ENCODE measurements around the gene BCL3. TPM values are rescaled to one million over a fixed set of nuclear protein-coding genes. Genes with fewer than 3 reads are reported as not detected.
"Not testable (repeated sequence)": the region's sequence is repeated elsewhere in the genome, so short reads cannot be mapped to it uniquely, and the experiment has no call there.

The BCL3 gene
- total and polyA plus RNA-seq, 4 experiments from 2014 or later = 3.9 to 15.0 (median 11.4) TPM

DNA sequence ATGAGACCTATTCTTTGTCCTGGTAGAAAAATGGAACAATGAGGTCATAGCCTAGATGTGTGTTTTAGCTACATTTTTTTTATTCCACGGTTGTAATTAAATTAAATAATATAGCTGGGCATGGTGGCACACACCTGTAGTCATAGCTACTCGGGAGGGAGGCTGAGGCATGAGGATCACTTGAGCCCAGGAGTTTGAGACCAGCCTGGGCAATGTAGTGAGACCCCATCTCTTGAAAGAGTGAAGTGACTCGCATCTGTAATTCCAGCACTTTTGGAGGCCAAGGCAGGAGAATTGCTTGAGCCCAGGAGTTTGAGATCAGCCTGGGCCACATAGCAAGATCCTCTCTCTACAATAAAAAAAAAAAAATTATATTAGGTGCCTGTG lies 17.4 kb downstream of the BCL3 start:
- H3K4me3 Mint-ChIP-seq = no peak overlapping the region
- POLR2A ChIA-PET (ENCODE audit: partially characterized antibody) = no interaction called here
- no peaks in the 10 kb centered on the region for H3K36me3 ChIP-seq (ENCODE audit: insufficient read depth, low read length)

DNA sequence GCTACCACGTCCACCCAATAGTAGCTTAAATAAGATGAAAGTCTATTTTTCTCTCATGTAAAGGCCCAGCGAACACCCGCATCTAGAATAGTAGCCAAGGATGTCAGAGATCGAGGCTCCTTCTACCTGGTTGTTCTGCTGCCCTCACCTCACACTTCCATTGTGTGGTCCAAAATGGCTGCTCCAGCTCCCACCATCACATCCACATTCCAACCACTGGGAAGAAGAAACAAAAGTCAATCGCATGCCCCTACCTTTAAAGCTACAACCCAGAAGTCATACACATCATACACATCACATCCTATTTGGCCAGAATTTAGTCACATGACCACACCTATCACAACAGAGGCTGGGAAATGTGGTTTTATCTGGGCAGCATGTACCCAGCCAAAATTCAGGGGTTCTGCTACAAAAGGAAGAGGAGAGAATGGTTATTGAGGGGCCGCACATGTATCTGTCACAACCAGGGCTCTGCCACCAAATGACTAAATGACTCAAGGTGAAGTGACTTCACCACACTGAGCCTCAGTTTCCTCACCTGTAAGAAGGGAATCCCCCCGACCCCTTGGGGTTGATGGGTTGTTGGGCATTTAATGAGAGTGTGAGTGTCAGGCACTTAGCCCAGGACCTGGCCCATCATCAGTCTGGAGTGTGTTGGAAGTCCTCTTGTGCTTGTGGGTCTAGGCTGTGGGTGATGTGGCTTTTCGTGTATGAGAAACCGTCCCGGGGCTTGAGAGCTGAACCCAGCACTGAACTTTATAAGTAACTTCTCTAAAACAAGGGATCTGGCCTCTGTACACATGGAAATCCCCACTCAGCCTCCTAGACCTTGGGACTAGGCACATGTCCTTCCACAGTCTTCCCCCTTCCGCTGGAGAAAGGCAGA lies 19.0 kb downstream of the BCL3 start:
- Mint-ChIP-seq H3K27me3 (no peaks in the 10 kb centered on the region), H3K36me3 (no peaks in the 10 kb centered on the region), H3K4me1 (peaks cover 26 to 51% (median 44%) of the 10 kb centered on the region in 4 donors), H3K27ac (peak overlapping the region; percentile 2 to 83 (median 75)), H3K9me3 (peaks cover 0 to 2% (median 0%) of the 10 kb centered on the region in 8 donors), H3K4me3 (no peak overlapping the region)
- Histone ChIP-seq H3K4me3 (ENCODE audit: low read length in 2 of 2) (no peak overlapping the region), H3K4me1 (ENCODE audit: insufficient read depth, low read length) (peaks cover 30% of the 10 kb centered on the region), H3K36me3 (ENCODE audit: insufficient read depth, low read length) (no peaks in the 10 kb centered on the region), H3K27me3 (ENCODE audit: insufficient read depth, low read length) (no peaks in the 10 kb centered on the region), H3K27ac (ENCODE audit: low read depth, low read length) (no peak overlapping the region), H3K9me3 (ENCODE audit: control insufficient read depth in 1 of 2, low read length in 2 of 2) (no peaks in the 10 kb centered on the region)
- intact Hi-C loops (cut with micrococcal nuclease) = no loop called here
- ChIA-PET CTCF (ENCODE audit: partially characterized antibody) (interaction anchor here (1.3 to 17.0 kb wide), 5 partner anchors 14 to 78 kb away, joined by 3 to 545 read pairs (median 5); no protein-coding TSS in a partner anchor), POLR2A (ENCODE audit: partially characterized antibody) (interaction anchor here (1.3 to 1.5 kb wide), 2 partner anchors 14 to 25 kb away, joined by 3 to 7 read pairs; no protein-coding TSS in a partner anchor)
- peak in 1 of 5 donors; percentile 28 for DNase-seq

More for the DNA sequence above, 17.4 kb downstream of the BCL3 start:
- no peak overlapping the region for H3K27ac ChIP-seq (ENCODE audit: low read depth, low read length)
- intact Hi-C loops (cut with micrococcal nuclease) = no loop called here
- H3K4me1 ChIP-seq (ENCODE audit: insufficient read depth, low read length) = peaks cover 29% of the 10 kb centered on the region
- peak overlapping the region in 2 of 7 donors; percentile 44 to 52 for H3K27ac Mint-ChIP-seq
- no peak overlapping the region for H3K4me3 ChIP-seq (ENCODE audit: low read length in 2 of 2)
- CTCF ChIA-PET (ENCODE audit: partially characterized antibody) = interaction anchor here (1.2 to 17.0 kb wide), 7 partner anchors 12 to 78 kb away, joined by 3 to 545 read pairs (median 4); no protein-coding TSS in a partner anchor
- no peaks in the 10 kb centered on the region for H3K9me3 ChIP-seq (ENCODE audit: control insufficient read depth in 1 of 2, low read length in 2 of 2)
- H3K27me3 ChIP-seq (ENCODE audit: insufficient read depth, low read length) = no peaks in the 10 kb centered on the region
- H3K9me3 Mint-ChIP-seq = peaks cover 0 to 2% (median 0%) of the 10 kb centered on the region in 8 donors
- H3K4me1 Mint-ChIP-seq = peaks cover 27 to 56% (median 44%) of the 10 kb centered on the region in 4 donors
- H3K27me3 Mint-ChIP-seq = no peaks in the 10 kb centered on the region
- no peak for DNase-seq
- H3K36me3 Mint-ChIP-seq = peaks cover 0 to 2% of the 10 kb centered on the region in 2 donors

DNA sequence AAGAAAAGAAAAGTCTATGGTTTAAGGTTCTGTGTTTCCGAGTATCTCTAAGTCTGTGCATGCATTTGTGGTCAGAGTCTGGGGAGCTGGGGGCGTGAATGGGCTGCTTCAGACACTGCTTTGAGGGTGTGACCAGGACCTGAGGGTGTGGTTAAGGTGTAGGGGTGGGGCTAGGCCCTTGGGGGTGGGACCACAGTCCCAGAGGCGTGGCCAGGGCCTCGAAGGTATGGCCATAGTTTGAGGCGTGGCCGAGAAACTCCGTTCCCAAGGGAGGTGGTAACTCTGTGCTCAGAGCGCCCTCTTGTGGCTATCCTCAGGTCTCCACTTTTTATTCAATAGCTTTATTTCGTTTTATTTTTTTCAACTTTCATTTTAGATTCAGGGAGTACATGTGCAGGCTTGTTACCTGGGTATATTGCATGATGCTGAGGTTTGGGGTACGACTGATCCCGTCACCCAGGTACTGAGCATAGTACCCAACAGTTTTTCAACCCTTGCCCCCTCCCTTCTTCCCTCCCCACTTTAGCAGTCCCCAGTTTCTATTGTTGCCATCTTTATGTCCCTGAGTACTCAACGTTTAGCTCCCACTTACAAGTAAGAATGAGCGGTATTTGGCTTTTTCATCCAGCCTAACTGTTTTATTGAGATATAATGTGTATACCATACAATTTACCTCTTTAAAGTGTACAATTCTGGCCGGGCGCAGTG lies 22.2 kb downstream of the BCL3 start:
- H3K4me3 ChIP-seq (ENCODE audit: low read length in 2 of 2) = no peak overlapping the region
- intact Hi-C loops (cut with micrococcal nuclease) = loop anchor here (1.0 kb wide), 6 partner anchors 17 to 116 kb away; no protein-coding TSS in a partner anchor
- H3K27ac Mint-ChIP-seq = peak overlapping the region; percentile 79 to 97 (median 93)
- H3K36me3 ChIP-seq (ENCODE audit: insufficient read depth, low read length) = no peaks in the 10 kb centered on the region
- H3K27me3 ChIP-seq (ENCODE audit: insufficient read depth, low read length) = no peaks in the 10 kb centered on the region
- H3K4me1 ChIP-seq (ENCODE audit: insufficient read depth, low read length) = peaks cover 23% of the 10 kb centered on the region
- peaks cover 16 to 32% (median 28%) of the 10 kb centered on the region in 4 donors for H3K4me1 Mint-ChIP-seq
- POLR2A ChIA-PET (ENCODE audit: partially characterized antibody) = interaction anchor here (0.8 to 4.5 kb wide), 8 partner anchors 17 to 81 kb away, joined by 3 to 71 read pairs (median 4); no protein-coding TSS in a partner anchor
- no peak overlapping the region for H3K27ac ChIP-seq (ENCODE audit: low read depth, low read length)
- no peaks in the 10 kb centered on the region for H3K36me3 Mint-ChIP-seq
- H3K4me3 Mint-ChIP-seq = peak overlapping the region; percentile 49 to 79 (median 70)
- H3K9me3 Mint-ChIP-seq = peaks cover 0 to 2% (median 0%) of the 10 kb centered on the region in 8 donors
- peak; percentile 95 to 99 (median 97) for DNase-seq
- no peaks in the 10 kb centered on the region for H3K9me3 ChIP-seq (ENCODE audit: control insufficient read depth in 1 of 2, low read length in 2 of 2)
- CTCF ChIA-PET (ENCODE audit: partially characterized antibody) = interaction anchor here (0.6 to 17.0 kb wide), 16 partner anchors 8 to 159 kb away, joined by 3 to 545 read pairs (median 8); no protein-coding TSS in a partner anchor
- no peaks in the 10 kb centered on the region for H3K27me3 Mint-ChIP-seq

DNA sequence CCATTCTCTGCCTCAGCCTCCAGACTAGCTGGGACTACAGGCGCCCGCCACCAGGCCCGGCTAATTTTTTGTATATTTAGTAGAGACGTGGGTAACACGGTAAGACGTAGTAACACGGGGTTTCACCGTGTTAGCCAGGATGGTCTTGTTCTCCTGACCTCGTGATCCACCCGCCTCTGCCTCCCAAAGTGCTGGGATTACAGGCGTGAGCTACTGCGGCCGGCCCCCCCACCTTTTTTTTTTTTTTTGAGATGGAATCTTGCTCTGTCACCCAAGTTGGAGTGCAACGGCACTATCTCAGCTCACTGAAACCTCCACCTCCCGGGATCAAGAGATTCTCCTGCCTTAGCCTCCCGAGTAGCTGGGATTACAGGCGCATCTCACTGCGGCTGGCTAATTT lies 23.6 kb downstream of the BCL3 start:
- H3K4me3 Mint-ChIP-seq; intact Hi-C loops (cut with micrococcal nuclease); H3K27ac ChIP-seq (ENCODE audit: low read depth, low read length); H3K9me3 Mint-ChIP-seq; H3K36me3 Mint-ChIP-seq; H3K9me3 ChIP-seq (ENCODE audit: control insufficient read depth in 1 of 2, low read length in 2 of 2); H3K4me3 ChIP-seq (ENCODE audit: low read length in 2 of 2); H3K27ac Mint-ChIP-seq; H3K27me3 Mint-ChIP-seq; H3K27me3 ChIP-seq (ENCODE audit: insufficient read depth, low read length); H3K36me3 ChIP-seq (ENCODE audit: insufficient read depth, low read length); DNase-seq: not testable (repeated sequence)
- peaks cover 23% of the 10 kb centered on the region for H3K4me1 ChIP-seq (ENCODE audit: insufficient read depth, low read length)
- H3K4me1 Mint-ChIP-seq = peaks cover 16 to 31% (median 28%) of the 10 kb centered on the region in 4 donors
- CTCF ChIA-PET (ENCODE audit: partially characterized antibody) = interaction anchor here (1.3 to 17.0 kb wide), 8 partner anchors 12 to 116 kb away, joined by 3 to 545 read pairs (median 20); no protein-coding TSS in a partner anchor
- POLR2A ChIA-PET (ENCODE audit: partially characterized antibody) = interaction anchor here (4.5 kb wide), 1 partner anchor 49 kb away, joined by 71 read pairs; no protein-coding TSS in a partner anchor

DNA sequence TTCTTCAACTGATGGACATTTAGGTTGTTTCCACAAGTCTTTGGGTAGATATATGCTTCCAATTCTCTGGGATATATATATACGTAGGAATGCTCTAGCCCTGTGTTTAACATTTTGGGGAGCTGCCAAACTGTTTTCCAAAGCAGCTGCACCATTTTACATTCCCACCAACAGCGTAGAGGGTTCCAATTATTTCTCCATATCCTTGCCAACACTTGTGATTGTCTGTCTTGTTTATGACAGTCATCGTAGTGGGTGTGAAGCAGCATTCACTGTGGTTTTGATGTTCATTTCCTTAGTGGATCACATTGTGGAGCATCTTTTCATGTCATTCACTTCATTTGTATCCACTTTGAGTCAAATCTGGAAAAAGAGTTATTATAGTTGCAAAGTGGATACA lies 24.5 kb downstream of the BCL3 start:
- no peak overlapping the region for H3K4me3 ChIP-seq (ENCODE audit: low read length in 2 of 2)
- H3K4me1 ChIP-seq (ENCODE audit: insufficient read depth, low read length) = peaks cover 18% of the 10 kb centered on the region
- H3K27me3 Mint-ChIP-seq = no peaks in the 10 kb centered on the region
- ChIA-PET POLR2A (ENCODE audit: partially characterized antibody) (interaction anchor here (4.5 kb wide), 1 partner anchor 50 kb away, joined by 71 read pairs; no protein-coding TSS in a partner anchor), CTCF (ENCODE audit: partially characterized antibody) (interaction anchor here (1.7 to 17.0 kb wide), 5 partner anchors 11 to 117 kb away, joined by 4 to 545 read pairs (median 26); no protein-coding TSS in a partner anchor)
- H3K4me3 Mint-ChIP-seq = no peak overlapping the region
- intact Hi-C loops (cut with micrococcal nuclease) = no loop called here
- peaks cover 0 to 2% (median 0%) of the 10 kb centered on the region in 8 donors for H3K9me3 Mint-ChIP-seq
- H3K27ac ChIP-seq (ENCODE audit: low read depth, low read length) = no peak overlapping the region
- H3K27me3 ChIP-seq (ENCODE audit: insufficient read depth, low read length) = no peaks in the 10 kb centered on the region
- H3K4me1 Mint-ChIP-seq = peaks cover 10 to 23% (median 20%) of the 10 kb centered on the region in 4 donors
- no peaks in the 10 kb centered on the region for H3K36me3 Mint-ChIP-seq
- H3K9me3 ChIP-seq (ENCODE audit: control insufficient read depth in 1 of 2, low read length in 2 of 2) = no peaks in the 10 kb centered on the region
- DNase-seq = no peak
- H3K27ac Mint-ChIP-seq = no peak overlapping the region
- H3K36me3 ChIP-seq (ENCODE audit: insufficient read depth, low read length) = no peaks in the 10 kb centered on the region

DNA sequence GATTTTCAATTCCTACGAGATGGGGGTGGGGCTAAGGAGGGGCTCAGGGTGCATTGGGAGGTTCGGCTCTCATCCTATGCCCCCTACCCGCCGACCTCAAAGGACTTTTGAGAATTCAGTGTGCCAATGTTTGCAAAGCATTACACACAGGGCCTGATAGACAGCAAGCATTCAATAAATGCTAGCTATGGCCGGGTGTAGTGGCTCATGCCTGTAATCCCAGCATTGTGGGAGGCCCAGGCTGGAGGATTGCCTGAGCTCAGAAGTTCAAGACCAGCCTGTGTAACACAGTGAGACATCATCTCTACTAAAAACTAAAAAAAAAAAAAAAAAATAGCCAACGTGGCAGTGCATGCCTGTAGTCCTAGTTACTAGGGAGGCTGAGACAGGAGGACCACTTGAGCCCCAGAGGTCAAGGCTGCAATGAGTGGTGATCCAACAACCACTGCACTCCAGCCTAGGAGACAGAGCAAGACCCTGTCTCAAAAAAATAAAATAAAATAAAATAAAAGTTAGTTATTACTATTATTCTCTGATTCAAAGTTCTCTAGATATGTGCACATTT lies 27.2 kb downstream of the BCL3 start:
- intact Hi-C loops (cut with micrococcal nuclease) = no loop called here
- Mint-ChIP-seq H3K9me3 (no peaks in the 10 kb centered on the region), H3K4me3 (no peak overlapping the region), H3K27ac (no peak overlapping the region), H3K36me3 (no peaks in the 10 kb centered on the region), H3K27me3 (peaks cover 0 to 3% of the 10 kb centered on the region in 2 donors), H3K4me1 (peaks cover 2 to 3% (median 3%) of the 10 kb centered on the region in 4 donors)
- POLR2A ChIA-PET (ENCODE audit: partially characterized antibody) = no interaction called here
- CTCF ChIA-PET (ENCODE audit: partially characterized antibody) = interaction anchor here (0.7 to 17.0 kb wide), 3 partner anchors 9 to 49 kb away, joined by 3 to 545 read pairs (median 26); no protein-coding TSS in a partner anchor
- H3K4me1 ChIP-seq (ENCODE audit: insufficient read depth, low read length) = peaks cover 3% of the 10 kb centered on the region
- H3K36me3 ChIP-seq (ENCODE audit: insufficient read depth, low read length) = no peaks in the 10 kb centered on the region
- DNase-seq = no peak
- H3K4me3 ChIP-seq (ENCODE audit: low read length in 2 of 2) = no peak overlapping the region
- H3K9me3 ChIP-seq (ENCODE audit: control insufficient read depth in 1 of 2, low read length in 2 of 2) = no peaks in the 10 kb centered on the region
- no peak overlapping the region for H3K27ac ChIP-seq (ENCODE audit: low read depth, low read length)
- no peaks in the 10 kb centered on the region for H3K27me3 ChIP-seq (ENCODE audit: insufficient read depth, low read length)

Data from CD4-positive, alpha-beta memory T cell (primary cell).